HepG2 (cell line): ENCODE results near the gene CIITA. TPM values are rescaled to one million over a fixed set of nuclear protein-coding genes. Genes with fewer than 3 reads are reported as not detected.
A peak's percentile ranks its signal among the peaks of the same experiment; 100 is the strongest.

ENCODE experiments used
- ATAC-seq: fragments of 200-7000 bp; cut with Tn5 transposase; 3 replicates; pipeline ENCODE4 v1.9.1; 2020; ENCODE audit warnings: mild to moderate bottlenecking, moderate library complexity
- BruUV-seq: library from RNA; stranded (reverse); fragments of 400-500 nt; replicated peaks from 2 replicates; lab custom pipeline; 2021; lab: Mats Ljungman, UMichigan
- CTCF ChIA-PET: fragments of 300-600 bp; formaldehyde crosslinking; extraction: SDS; loops from one replicate; lab custom pipeline; 2021; ENCODE audit warnings: low total read pairs, inconsistent platforms, low intra/inter-chr PET ratio; lab: Yijun Ruan, JAX
- POLR2A ChIA-PET: fragments of 350-600 bp; sonication (Branson Sonifier 250); formaldehyde crosslinking; loops from one replicate; lab custom pipeline; 2020; ENCODE audit warnings: antibody characterized with exemption, inconsistent platforms; lab: Yijun Ruan, JAX
- DNase-seq: peaks from one replicate; pipeline ENCODE4 v3.0.0-alpha.2; 2015; ENCODE audit warnings: low spot score
- FAIRE-seq: peaks from 3 replicates; lab custom pipeline; 2011; peaks lifted over from hg19 to GRCh38; lab: Jason Lieb, UNC
- H2AFZ ChIP-seq: one replicate; pipeline ENCODE4 v1.6.1; 2011; ENCODE audit warnings: low read length, inconsistent platforms
- H3K27ac ChIP-seq: fragments of 300-600 bp; 3 replicates; pipeline ENCODE4 v1.8.0; 2011; ENCODE audit warnings: mixed run types, mild to moderate bottlenecking, mixed read lengths, low read length, inconsistent platforms; ENCODE audit not compliant: insufficient read depth; ENCODE audit errors: extremely low read length
- H3K27me3 ChIP-seq, 2 experiments: fragments of 200-600 bp in 1 of 2; 2 replicates in 1 of 2; 3 replicates in 1 of 2; pipeline versions ENCODE4 v1.6.0 to v1.8.0; 2011; ENCODE audit warnings: low read length in 2 of 2, mild to moderate bottlenecking in 2 of 2, moderate library complexity in 2 of 2, inconsistent platforms in 1 of 2; ENCODE audit not compliant: insufficient read depth in 2 of 2, control insufficient read depth in 1 of 2
- H3K36me3 ChIP-seq, 2 experiments: fragments of 200-600 bp in 1 of 2; replicated peaks in 1 of 2; 2 replicates in 1 of 2; 3 replicates in 1 of 2; pipeline versions ENCODE4 v1.5.1 to v1.8.0; 2011; ENCODE audit warnings: low read length in 2 of 2, inconsistent platforms in 1 of 2; ENCODE audit not compliant: insufficient read depth in 2 of 2, control insufficient read depth in 1 of 2
- H3K4me1 ChIP-seq: 2 replicates; pipeline ENCODE4 v1.5.1; 2012; ENCODE audit warnings: low read length, inconsistent platforms; ENCODE audit not compliant: insufficient read depth
- H3K4me2 ChIP-seq: 2 replicates; pipeline ENCODE4 v1.6.0; 2011; ENCODE audit warnings: low read depth, low read length, inconsistent platforms
- H3K4me3 ChIP-seq, 3 experiments: fragments of 200-600 bp in 1 of 3; sonication (generic), shearing (Covaris generic) in 1 of 3; replicated peaks in 1 of 3; 2 replicates each; pipeline ENCODE4 v1.5.1; 2011 to 2016; ENCODE audit warnings: low read length in 3 of 3, inconsistent platforms in 2 of 3, low read depth in 2 of 3, mild to moderate bottlenecking in 2 of 3, control low read depth in 1 of 3, mixed read lengths in 1 of 3; ENCODE audit not compliant: insufficient read depth in 1 of 3
- H3K79me2 ChIP-seq: one replicate; pipeline ENCODE4 v1.6.1; 2011; ENCODE audit warnings: low read length, inconsistent platforms; ENCODE audit not compliant: insufficient read depth
- H3K9ac ChIP-seq: 2 replicates; pipeline ENCODE4 v1.6.0; 2011; ENCODE audit warnings: mild to moderate bottlenecking, low read depth, low read length, inconsistent platforms; ENCODE audit not compliant: insufficient read depth
- H3K9me3 ChIP-seq: 2 replicates; pipeline ENCODE4 v1.5.1; 2012; ENCODE audit warnings: mild to moderate bottlenecking, low read length
- H4K20me1 ChIP-seq: 2 replicates; pipeline ENCODE4 v1.6.0; 2011; ENCODE audit warnings: inconsistent platforms, mild to moderate bottlenecking, low read length, moderate library complexity; ENCODE audit not compliant: insufficient read depth
- ATF7-NPFF ChIP-seq: sonication (generic); formaldehyde crosslinking; IDR thresholded peaks from 2 replicates; pipeline ENCODE4 v1.8.1; 2023; ENCODE audit warnings: mild to moderate bottlenecking, low read depth, missing genetic modification reagents, moderate library complexity
- CCDC6 ChIP-seq: sonication (generic); formaldehyde crosslinking; IDR thresholded peaks from 2 replicates; pipeline ENCODE4 v1.8.1; 2022; ENCODE audit warnings: mild to moderate bottlenecking, missing genetic modification reagents, moderate library complexity
- CHD4 ChIP-seq: fragments of 200-600 bp; sonication (generic); IDR thresholded peaks from 2 replicates; pipeline ENCODE4 v1.7.0; 2017; ENCODE audit warnings: mild to moderate bottlenecking, low read length, borderline replicate concordance
- HNRNPUL1 ChIP-seq: fragments of 200-400 bp; formaldehyde crosslinking; IDR thresholded peaks from 2 replicates; pipeline ENCODE4 v1.6.1; 2017; ENCODE audit warnings: low read depth, mild to moderate bottlenecking, low read length, moderate library complexity
- NR0B2 ChIP-seq: sonication (generic); formaldehyde crosslinking; IDR thresholded peaks from 2 replicates; pipeline ENCODE4 v1.4.0; 2020; ENCODE audit warnings: mild to moderate bottlenecking, missing genetic modification reagents
- RFX1 ChIP-seq: fragments of 450-650 bp; IDR thresholded peaks from 2 replicates; pipeline ENCODE4 v1.6.1; 2017
- ZNF253 ChIP-seq: sonication (generic); formaldehyde crosslinking; IDR thresholded peaks from 2 replicates; pipeline ENCODE4 v1.8.0; 2022; ENCODE audit warnings: mild to moderate bottlenecking, missing genetic modification reagents, borderline replicate concordance
- ZNF792 ChIP-seq: IDR thresholded peaks from 2 replicates; pipeline ENCODE4 v1.6.1; 2016
- WGBS: methylation state at CpG from one replicate; pipeline ENCODE4 v1.1.6; 2017; ENCODE audit warnings: low lambda C conversion rate; 5-methylcytosine and 5-hydroxymethylcytosine counted together
- in situ Hi-C: cut with HindIII; loops from 2 replicates; pipeline ENCODE4 v1.10.0; 2017; ENCODE audit warnings: low pct_unique_long_range_greater_than_20kb; ENCODE audit not compliant: extremely low pct_ligation_motif_present
- intact Hi-C: fragments of 100-400 bp; cut with micrococcal nuclease; formaldehyde crosslinking; loops from one replicate; pipeline ENCODE4 v1.10.0; 2022; ENCODE audit not compliant: unreplicated experiment
- polyA plus RNA-seq, 8 experiments: library from polyadenylated mRNA; depleted of rRNA in 3 of 8; stranded (reverse) in 7 of 8; unstranded in 1 of 8; fragments of >200 nt; fragmentation: Illumina TruSeq in 4 of 8; extraction: Trizol in 4 of 8; gene quantifications; 2 replicates each; pipeline versions ENCODE4 v1.2.1 to v1.2.3, GENCODE V29; 2011 to 2016; ENCODE audit warnings: low read depth in 4 of 8, missing spikeins in 1 of 8, mixed read lengths in 1 of 8; ENCODE audit not compliant: insufficient read depth in 1 of 8
- total RNA-seq, 5 experiments: library from RNA; depleted of rRNA; stranded (reverse); fragments of >200 nt; fragmentation: Illumina TruSeq; extraction: Trizol; gene quantifications; 2 replicates each; pipeline ENCODE4 v1.2.3, GENCODE V29; 2016; ENCODE audit warnings: low read depth in 1 of 5
- TF ChIP-seq, protein P1 (sequence below): sonication (generic); formaldehyde crosslinking; IDR thresholded peaks from 2 replicates; pipeline ENCODE4 v1.4.0; 2020; ENCODE audit warnings: mild to moderate bottlenecking, missing genetic modification reagents
- TF ChIP-seq, protein P2 (sequence below): sonication (generic); formaldehyde crosslinking; IDR thresholded peaks from 2 replicates; pipeline ENCODE4 v1.5.1; 2020; ENCODE audit warnings: mild to moderate bottlenecking, missing genetic modification reagents
- TF ChIP-seq, protein P3 (sequence below): IDR thresholded peaks from 2 replicates; pipeline ENCODE4 v1.6.1; 2016

Gene CIITA
- total and polyA plus RNA-seq, 2 of the 13 experiments (the other 11 are each of a cell fraction or from before 2014, with no cell fraction given) = 0.08 to 0.09 TPM

- no peak for TF ChIP-seq CHD4
These were observed 26.5 kb upstream of the CIITA start (continued) for GRCh38 chr16:10850478-10850850.

- Histone ChIP-seq H4K20me1 (no peaks in the 10 kb centered on the region), H3K4me1 (peaks cover 6% of the 10 kb centered on the region; the same call in 1 of the 2 replicates), H3K4me3 (no peak overlapping the region)
- DNase-seq = no peak
- no TSS peak for BruUV-seq
- TF ChIP-seq RFX1 (peak; percentile 57; the same call in 1 of the 2 replicates), ZNF792 (no peak)
- TF ChIP-seq, all 625 proteins: peak for 1
- Histone ChIP-seq H2AFZ (no peak overlapping the region), H3K27ac (no peak overlapping the region), H3K9ac (no peak overlapping the region), H3K4me2 (no peak overlapping the region), H3K9me3 (no peaks in the 10 kb centered on the region), H3K79me2 (no peaks in the 10 kb centered on the region), H3K36me3 (no peaks in the 10 kb centered on the region), H3K27me3 (peaks cover 0 to 11% of the 10 kb centered on the region in 2 experiments; a peak in 2 of 5 replicates)
- POLR2A ChIA-PET = no interaction called here
- in situ Hi-C loops (no loop called here), intact Hi-C loops (no loop called here)
- CTCF ChIA-PET = no interaction called here
- FAIRE-seq = no peak
- WGBS = 41% methylated on average over 3 of the region's 3 CpGs
- ATAC-seq = no peak
These were observed 25.5 kb upstream of the CIITA start for GRCh38 chr16:10851512-10851911.

DNA sequence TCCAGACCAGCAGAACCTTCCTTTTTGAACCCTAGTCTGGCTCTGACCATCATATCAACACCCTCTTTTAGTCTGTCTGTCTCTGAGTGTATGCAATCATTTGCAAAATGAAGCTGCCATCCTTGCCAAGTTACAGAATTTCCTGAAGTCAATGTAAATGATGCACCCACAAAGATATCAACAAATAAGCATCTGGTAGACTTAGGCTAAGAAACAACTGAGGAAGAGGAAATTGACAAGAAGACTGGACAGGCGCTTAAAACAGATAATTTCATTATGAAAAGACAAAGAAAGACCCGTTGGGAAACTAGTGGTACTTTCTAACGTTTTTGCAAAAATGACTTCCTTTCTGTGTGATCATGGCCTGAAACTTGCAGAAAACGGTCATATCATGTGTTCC lies 24.7 kb upstream of the CIITA start:
- ChIA-PET CTCF (no interaction called here), POLR2A (no interaction called here)
- FAIRE-seq (peak; percentile 18), DNase-seq (no peak), ATAC-seq (no peak)
- Histone ChIP-seq H3K27me3 (peaks cover 0 to 4% of the 10 kb centered on the region in 2 experiments; a peak in 1 of 5 replicates), H3K9ac (no peak overlapping the region), H3K4me2 (no peak overlapping the region), H3K4me1 (peaks cover 11% of the 10 kb centered on the region; the same call in 1 of the 2 replicates), H3K79me2 (no peaks in the 10 kb centered on the region), H3K9me3 (no peaks in the 10 kb centered on the region), H3K4me3 (no peak overlapping the region), H3K27ac (no peak overlapping the region), H2AFZ (no peak overlapping the region), H4K20me1 (no peaks in the 10 kb centered on the region), H3K36me3 (no peaks in the 10 kb centered on the region)
- no TSS peak for BruUV-seq
- intact Hi-C loops = no loop called here
- 4% methylated on average over 4 of the region's 4 CpGs for WGBS
- in situ Hi-C loops = no loop called here
- TF ChIP-seq, protein P1, sequence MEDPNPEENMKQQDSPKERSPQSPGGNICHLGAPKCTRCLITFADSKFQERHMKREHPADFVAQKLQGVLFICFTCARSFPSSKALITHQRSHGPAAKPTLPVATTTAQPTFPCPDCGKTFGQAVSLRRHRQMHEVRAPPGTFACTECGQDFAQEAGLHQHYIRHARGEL (CRISPR knock-in tag) = no peak
- TF ChIP-seq ATF7-NPFF = no peak
- TF ChIP-seq NR0B2 = no peak
- TF ChIP-seq, protein P2, sequence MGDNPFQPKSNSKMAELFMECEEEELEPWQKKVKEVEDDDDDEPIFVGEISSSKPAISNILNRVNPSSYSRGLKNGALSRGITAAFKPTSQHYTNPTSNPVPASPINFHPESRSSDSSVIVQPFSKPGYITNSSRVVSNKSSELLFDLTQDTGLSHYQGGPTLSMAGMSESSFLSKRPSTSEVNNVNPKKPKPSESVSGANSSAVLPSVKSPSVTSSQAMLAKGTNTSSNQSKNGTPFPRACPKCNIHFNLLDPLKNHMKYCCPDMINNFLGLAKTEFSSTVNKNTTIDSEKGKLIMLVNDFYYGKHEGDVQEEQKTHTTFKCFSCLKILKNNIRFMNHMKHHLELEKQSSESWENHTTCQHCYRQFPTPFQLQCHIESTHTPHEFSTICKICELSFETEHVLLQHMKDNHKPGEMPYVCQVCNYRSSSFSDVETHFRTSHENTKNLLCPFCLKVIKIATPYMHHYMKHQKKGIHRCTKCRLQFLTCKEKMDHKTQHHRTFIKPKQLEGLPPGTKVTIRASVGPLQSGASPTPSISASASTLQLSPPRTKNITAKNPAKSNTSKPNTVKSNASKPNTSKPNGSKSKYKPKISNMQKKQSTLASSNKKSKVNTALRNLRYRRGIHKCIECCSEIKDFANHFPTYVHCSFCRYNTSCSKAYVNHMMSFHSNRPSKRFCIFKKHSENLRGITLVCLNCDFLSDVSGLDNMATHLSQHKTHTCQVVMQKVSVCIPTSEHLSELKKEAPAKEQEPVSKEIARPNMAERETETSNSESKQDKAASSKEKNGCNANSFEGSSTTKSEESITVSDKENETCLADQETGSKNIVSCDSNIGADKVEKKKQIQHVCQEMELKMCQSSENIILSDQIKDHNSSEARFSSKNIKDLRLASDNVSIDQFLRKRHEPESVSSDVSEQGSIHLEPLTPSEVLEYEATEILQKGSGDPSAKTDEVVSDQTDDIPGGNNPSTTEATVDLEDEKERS (CRISPR knock-in tag) = no peak
- TF ChIP-seq HNRNPUL1 = no peak
- TF ChIP-seq, protein P3, sequence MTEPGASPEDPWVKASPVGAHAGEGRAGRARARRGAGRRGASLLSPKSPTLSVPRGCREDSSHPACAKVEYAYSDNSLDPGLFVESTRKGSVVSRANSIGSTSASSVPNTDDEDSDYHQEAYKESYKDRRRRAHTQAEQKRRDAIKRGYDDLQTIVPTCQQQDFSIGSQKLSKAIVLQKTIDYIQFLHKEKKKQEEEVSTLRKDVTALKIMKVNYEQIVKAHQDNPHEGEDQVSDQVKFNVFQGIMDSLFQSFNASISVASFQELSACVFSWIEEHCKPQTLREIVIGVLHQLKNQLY (CRISPR knock-in tag) = no peak
- no peak for TF ChIP-seq CCDC6 (CRISPR knock-in tag)
- no peak for TF ChIP-seq ZNF253 (CRISPR knock-in tag)
